Transverse colon (tissue), 4 donors: Measurements from ENCODE around the gene ATF7IP2.

Source experiments
- EP300 ChIP-seq: sonication (generic); formaldehyde crosslinking; IDR thresholded peaks from one replicate; pipeline ENCODE4 v1.6.1; 2017; ENCODE audit warnings: antibody characterized with exemption, low read depth
- POLR2A ChIP-seq: fragments of 450-650 bp; IDR thresholded peaks from one replicate; pipeline ENCODE4 v1.6.1; 2016; ENCODE audit warnings: antibody characterized with exemption, mild to moderate bottlenecking, moderate library complexity
- POLR2AphosphoS5 ChIP-seq, 3 donors: sonication (generic); formaldehyde crosslinking; IDR thresholded peaks; one replicate each; pipeline ENCODE4 v1.6.1; 2016; ENCODE audit warnings: antibody characterized with exemption in 3 of 3
- TF ChIP-seq, protein P1 (sequence below), 5 experiments: fragments of 200-600 bp in 3 of 5; fragments of 450-650 bp in 2 of 5; sonication (generic) in 3 of 5; IDR thresholded peaks; 1 replicate in 2 of 5; 2 replicates in 3 of 5; pipeline ENCODE4 v1.5.1; 2016 to 2017; ENCODE audit warnings: antibody characterized with exemption in 5 of 5, inconsistent platforms in 3 of 5, mild to moderate bottlenecking in 2 of 5, moderate library complexity in 1 of 5

DNA sequence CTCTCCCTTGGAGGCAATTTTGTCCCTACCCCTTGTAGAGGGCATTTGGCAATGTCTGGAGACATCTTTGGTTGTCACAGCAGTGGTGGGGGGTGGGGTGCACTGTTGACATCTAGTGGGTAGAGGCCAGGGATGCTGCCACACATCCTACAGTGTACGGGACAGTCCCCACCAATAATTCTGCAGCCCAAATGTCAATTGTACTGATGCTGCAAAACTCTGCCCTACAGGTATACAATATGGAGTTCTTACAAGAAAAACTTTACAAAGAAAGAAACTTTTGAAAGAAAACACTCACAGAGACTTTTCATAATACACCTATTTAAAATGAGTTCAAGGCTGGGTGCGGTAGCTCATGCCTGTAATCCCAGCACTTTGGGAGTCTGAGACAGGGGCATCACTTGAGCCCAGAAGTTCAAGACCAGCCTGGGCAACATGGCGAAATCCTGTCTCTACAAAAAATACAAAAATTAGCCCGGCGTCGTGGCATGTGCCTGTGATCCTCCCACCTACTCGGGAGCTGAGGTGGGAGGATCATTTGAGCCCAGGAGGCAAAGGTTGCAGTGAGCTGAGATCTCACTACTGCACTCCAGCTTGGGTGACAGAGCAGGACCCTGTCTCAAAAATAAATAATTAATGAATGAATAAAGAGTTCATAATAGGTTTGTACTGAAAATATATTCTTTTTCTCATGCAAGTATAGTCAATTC is 135.2 kb downstream of the ATF7IP2 start:
- TF ChIP-seq EP300 (no peak), POLR2AphosphoS5 (IDR thresholded peaks at IDR 0.05) (no peak), POLR2A (no peak)
- TF ChIP-seq, protein P1, sequence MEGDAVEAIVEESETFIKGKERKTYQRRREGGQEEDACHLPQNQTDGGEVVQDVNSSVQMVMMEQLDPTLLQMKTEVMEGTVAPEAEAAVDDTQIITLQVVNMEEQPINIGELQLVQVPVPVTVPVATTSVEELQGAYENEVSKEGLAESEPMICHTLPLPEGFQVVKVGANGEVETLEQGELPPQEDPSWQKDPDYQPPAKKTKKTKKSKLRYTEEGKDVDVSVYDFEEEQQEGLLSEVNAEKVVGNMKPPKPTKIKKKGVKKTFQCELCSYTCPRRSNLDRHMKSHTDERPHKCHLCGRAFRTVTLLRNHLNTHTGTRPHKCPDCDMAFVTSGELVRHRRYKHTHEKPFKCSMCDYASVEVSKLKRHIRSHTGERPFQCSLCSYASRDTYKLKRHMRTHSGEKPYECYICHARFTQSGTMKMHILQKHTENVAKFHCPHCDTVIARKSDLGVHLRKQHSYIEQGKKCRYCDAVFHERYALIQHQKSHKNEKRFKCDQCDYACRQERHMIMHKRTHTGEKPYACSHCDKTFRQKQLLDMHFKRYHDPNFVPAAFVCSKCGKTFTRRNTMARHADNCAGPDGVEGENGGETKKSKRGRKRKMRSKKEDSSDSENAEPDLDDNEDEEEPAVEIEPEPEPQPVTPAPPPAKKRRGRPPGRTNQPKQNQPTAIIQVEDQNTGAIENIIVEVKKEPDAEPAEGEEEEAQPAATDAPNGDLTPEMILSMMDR (IDR thresholded peaks at IDR 0.05): no peak
